Astrocyte (in vitro differentiated cells and primary cell): ENCODE measurements around the gene NXN. TPM values are rescaled to one million over a fixed set of nuclear protein-coding genes. Genes with fewer than 3 reads are reported as not detected.
A peak's percentile ranks its signal among the peaks of the same experiment; 100 is the strongest.

Experiments
- DNase-seq: peaks from one replicate; pipeline ENCODE4 v3.0.0-alpha.2; 2010; ENCODE audit warnings: low read depth
- FAIRE-seq: peaks from 2 replicates; lab custom pipeline; 2011; peaks lifted over from hg19 to GRCh38; lab: Jason Lieb, UNC
- H2AFZ ChIP-seq: 2 replicates; pipeline ENCODE4 v1.6.0; 2012; ENCODE audit warnings: low read depth, low read length, inconsistent platforms
- H3K27ac ChIP-seq: 2 replicates; pipeline ENCODE4 v1.5.1; 2011; ENCODE audit warnings: low read depth, low read length, inconsistent platforms
- H3K27me3 ChIP-seq: 2 replicates; pipeline ENCODE4 v1.6.0; 2011; ENCODE audit warnings: low read length, inconsistent platforms; ENCODE audit not compliant: insufficient read depth
- H3K36me3 ChIP-seq: 2 replicates; pipeline ENCODE4 v1.5.1; 2011; ENCODE audit warnings: low read length, inconsistent platforms; ENCODE audit not compliant: insufficient read depth
- H3K4me1 ChIP-seq: 2 replicates; pipeline ENCODE4 v1.5.1; 2011; ENCODE audit warnings: low read length, inconsistent platforms; ENCODE audit not compliant: insufficient read depth
- H3K4me2 ChIP-seq: 2 replicates; pipeline ENCODE4 v1.6.0; 2012; ENCODE audit warnings: low read length, inconsistent platforms
- H3K4me3 ChIP-seq: 2 replicates; pipeline ENCODE4 v1.5.1; 2011; ENCODE audit warnings: low read depth, mild to moderate bottlenecking, low read length, inconsistent platforms; ENCODE audit not compliant: insufficient read depth
- H3K79me2 ChIP-seq: 2 replicates; pipeline ENCODE4 v1.6.0; 2012; ENCODE audit warnings: mild to moderate bottlenecking, low read length, inconsistent platforms; ENCODE audit not compliant: insufficient read depth
- H3K9ac ChIP-seq: 2 replicates; pipeline ENCODE4 v1.6.0; 2012; ENCODE audit warnings: mild to moderate bottlenecking, low read length, inconsistent platforms
- H3K9me3 ChIP-seq: 2 replicates; pipeline ENCODE4 v1.5.1; 2012; ENCODE audit warnings: low read depth, mild to moderate bottlenecking, low read length, inconsistent platforms; ENCODE audit not compliant: insufficient read depth
- H4K20me1 ChIP-seq: 2 replicates; pipeline ENCODE4 v1.6.0; 2012; ENCODE audit warnings: low read length, inconsistent platforms; ENCODE audit not compliant: insufficient read depth
- H3K27ac Mint-ChIP-seq: one replicate; pipeline ENCODE4 v1.8.0; 2021; ENCODE audit warnings: mild to moderate bottlenecking, mixed read lengths; ENCODE audit not compliant: unreplicated experiment
- H3K27me3 Mint-ChIP-seq: one replicate; pipeline ENCODE4 v1.8.0; 2021; ENCODE audit warnings: low read depth, mixed read lengths; ENCODE audit not compliant: unreplicated experiment
- H3K36me3 Mint-ChIP-seq: one replicate; pipeline ENCODE4 v1.8.0; 2021; ENCODE audit warnings: low read depth, mixed read lengths; ENCODE audit not compliant: unreplicated experiment
- H3K4me1 Mint-ChIP-seq: one replicate; pipeline ENCODE4 v1.8.0; 2021; ENCODE audit warnings: low read depth, mixed read lengths; ENCODE audit not compliant: unreplicated experiment
- H3K4me3 Mint-ChIP-seq: one replicate; pipeline ENCODE4 v1.8.0; 2021; ENCODE audit warnings: mild to moderate bottlenecking, moderate library complexity, mixed read lengths; ENCODE audit not compliant: unreplicated experiment
- H3K9me3 Mint-ChIP-seq: one replicate; pipeline ENCODE4 v1.8.0; 2021; ENCODE audit warnings: mild to moderate bottlenecking, mixed read lengths; ENCODE audit not compliant: unreplicated experiment
- CTCF ChIP-seq: IDR thresholded peaks from 2 replicates; pipeline ENCODE4 v1.5.1; 2011; ENCODE audit warnings: low read depth, mild to moderate bottlenecking, inconsistent platforms, low read length, moderate library complexity; ENCODE audit not compliant: insufficient read depth
- EZH2 ChIP-seq: IDR thresholded peaks from 2 replicates; pipeline ENCODE4 v1.6.1; 2012; ENCODE audit warnings: mild to moderate bottlenecking, low read length, inconsistent platforms; ENCODE audit not compliant: insufficient read depth
- total RNA-seq: library from RNA; stranded (reverse); gene quantifications from 2 replicates; pipeline ENCODE4 v1.2.1, GENCODE V29; 2021

Gene NXN
- total RNA-seq, 1 donor from 2014 or later = 104 TPM

- H3K36me3 ChIP-seq = peaks cover 3% of the 10 kb centered on the region
- H3K79me2 ChIP-seq = peaks cover 62% of the 10 kb centered on the region
- Mint-ChIP-seq H3K4me1 (peaks cover 28% of the 10 kb centered on the region), H3K36me3 (peaks cover 39% of the 10 kb centered on the region), H3K4me3 (no peak overlapping the region), H3K27ac (no peak overlapping the region), H3K27me3 (no peaks in the 10 kb centered on the region), H3K9me3 (peaks cover 6% of the 10 kb centered on the region)
- H3K4me2 ChIP-seq = no peak overlapping the region
- no peaks in the 10 kb centered on the region for H3K9me3 ChIP-seq
- H3K4me1 ChIP-seq = peaks cover 8% of the 10 kb centered on the region
- no peak overlapping the region for H3K4me3 ChIP-seq
- H3K9ac ChIP-seq = no peak overlapping the region
- no peak overlapping the region for H2AFZ ChIP-seq
- no peaks in the 10 kb centered on the region for H3K27me3 ChIP-seq
- H4K20me1 ChIP-seq = peaks cover 57% of the 10 kb centered on the region
- FAIRE-seq (no peak), DNase-seq (no peak)
- H3K27ac ChIP-seq = no peak overlapping the region
- TF ChIP-seq CTCF (no peak), EZH2 (no peak)
Measured at GRCh38 chr17:917391-917811, 62.2 kb downstream of the NXN start.

GRCh38 chr17:916315-916714 lies 63.3 kb downstream of the NXN start:
- peaks cover 41% of the 10 kb centered on the region for H3K36me3 Mint-ChIP-seq
- H3K4me3 Mint-ChIP-seq = no peak overlapping the region
- FAIRE-seq (no peak), DNase-seq (no peak)
- H3K27me3 ChIP-seq = no peaks in the 10 kb centered on the region
- H3K27me3 Mint-ChIP-seq = no peaks in the 10 kb centered on the region
- no peak overlapping the region for H3K9ac ChIP-seq
- H3K9me3 ChIP-seq = no peaks in the 10 kb centered on the region
- H4K20me1 ChIP-seq = peaks cover 47% of the 10 kb centered on the region
- TF ChIP-seq CTCF = peak; percentile 7
- TF ChIP-seq EZH2 = no peak
- peaks cover 6% of the 10 kb centered on the region for H3K9me3 Mint-ChIP-seq
- H3K4me1 ChIP-seq = peaks cover 8% of the 10 kb centered on the region
- peak overlapping the region; percentile 21 for H3K27ac ChIP-seq
- no peak overlapping the region for H3K27ac Mint-ChIP-seq
- H3K36me3 ChIP-seq = peaks cover 3% of the 10 kb centered on the region
- no peak overlapping the region for H2AFZ ChIP-seq
- peaks cover 25% of the 10 kb centered on the region for H3K4me1 Mint-ChIP-seq
- H3K4me3 ChIP-seq = no peak overlapping the region
- H3K79me2 ChIP-seq = peaks cover 60% of the 10 kb centered on the region
- peak overlapping the region; percentile 44 for H3K4me2 ChIP-seq

GRCh38 chr17:915538-916201 lies 63.9 kb downstream of the NXN start:
- no peak overlapping the region for H3K4me3 Mint-ChIP-seq
- peaks cover 57% of the 10 kb centered on the region for H3K79me2 ChIP-seq
- H3K4me1 ChIP-seq = peaks cover 7% of the 10 kb centered on the region
- no peak for FAIRE-seq
- peaks cover 35% of the 10 kb centered on the region for H3K36me3 Mint-ChIP-seq
- no peaks in the 10 kb centered on the region for H3K27me3 ChIP-seq
- peaks cover 24% of the 10 kb centered on the region for H3K4me1 Mint-ChIP-seq
- H3K27ac ChIP-seq = peak overlapping the region; percentile 21
- H3K27me3 Mint-ChIP-seq = no peaks in the 10 kb centered on the region
- H3K9me3 Mint-ChIP-seq = peaks cover 6% of the 10 kb centered on the region
- H3K9ac ChIP-seq = peak overlapping the region; percentile 19
- peak overlapping the region; percentile 44 for H3K4me2 ChIP-seq
- no peak for TF ChIP-seq EZH2
- TF ChIP-seq CTCF = no peak
- peaks cover 3% of the 10 kb centered on the region for H3K36me3 ChIP-seq
- H4K20me1 ChIP-seq = peaks cover 41% of the 10 kb centered on the region
- no peak overlapping the region for H3K4me3 ChIP-seq
- no peaks in the 10 kb centered on the region for H3K9me3 ChIP-seq
- H3K27ac Mint-ChIP-seq = no peak overlapping the region
- no peak overlapping the region for H2AFZ ChIP-seq
- DNase-seq = peak; percentile 77
